GM12801 (cell line): ENCODE results near the gene ARG2.

Experiments used
- TF ChIP-seq, protein P1 (sequence below): IDR thresholded peaks from one replicate; pipeline ENCODE4 v1.5.1; 2011; ENCODE audit warnings: control low read depth; ENCODE audit not compliant: insufficient read length; ENCODE audit errors: extremely low read depth

ARG2 gene

GRCh38 chr14:67666750-67667449 lies 47.2 kb downstream of the ARG2 start:
- TF ChIP-seq, protein P1, sequence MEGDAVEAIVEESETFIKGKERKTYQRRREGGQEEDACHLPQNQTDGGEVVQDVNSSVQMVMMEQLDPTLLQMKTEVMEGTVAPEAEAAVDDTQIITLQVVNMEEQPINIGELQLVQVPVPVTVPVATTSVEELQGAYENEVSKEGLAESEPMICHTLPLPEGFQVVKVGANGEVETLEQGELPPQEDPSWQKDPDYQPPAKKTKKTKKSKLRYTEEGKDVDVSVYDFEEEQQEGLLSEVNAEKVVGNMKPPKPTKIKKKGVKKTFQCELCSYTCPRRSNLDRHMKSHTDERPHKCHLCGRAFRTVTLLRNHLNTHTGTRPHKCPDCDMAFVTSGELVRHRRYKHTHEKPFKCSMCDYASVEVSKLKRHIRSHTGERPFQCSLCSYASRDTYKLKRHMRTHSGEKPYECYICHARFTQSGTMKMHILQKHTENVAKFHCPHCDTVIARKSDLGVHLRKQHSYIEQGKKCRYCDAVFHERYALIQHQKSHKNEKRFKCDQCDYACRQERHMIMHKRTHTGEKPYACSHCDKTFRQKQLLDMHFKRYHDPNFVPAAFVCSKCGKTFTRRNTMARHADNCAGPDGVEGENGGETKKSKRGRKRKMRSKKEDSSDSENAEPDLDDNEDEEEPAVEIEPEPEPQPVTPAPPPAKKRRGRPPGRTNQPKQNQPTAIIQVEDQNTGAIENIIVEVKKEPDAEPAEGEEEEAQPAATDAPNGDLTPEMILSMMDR: no peak

GRCh38 chr14:67668559-67668958 lies 48.8 kb downstream of the ARG2 start:
- TF ChIP-seq, protein P1: no peak

DNA sequence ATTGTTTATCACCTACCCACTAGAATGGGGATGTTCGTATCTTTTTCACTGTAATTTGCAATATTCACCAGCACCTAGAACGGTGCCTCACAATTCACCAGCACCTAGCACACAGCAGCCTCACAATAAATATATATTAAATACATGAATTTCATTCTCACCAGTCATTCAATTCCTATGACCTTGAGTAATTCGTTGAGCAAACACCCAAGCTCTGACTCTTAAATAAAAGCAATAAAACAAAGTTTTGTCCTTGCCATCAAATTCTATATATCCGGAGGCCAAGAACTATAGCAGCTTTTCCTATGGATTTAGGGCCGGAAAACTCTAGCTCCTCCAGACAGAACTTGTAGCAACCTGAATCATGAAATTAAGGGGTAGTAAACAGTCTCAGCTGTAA lies 53.7 kb downstream of the ARG2 start:
- TF ChIP-seq, protein P1: no peak

DNA sequence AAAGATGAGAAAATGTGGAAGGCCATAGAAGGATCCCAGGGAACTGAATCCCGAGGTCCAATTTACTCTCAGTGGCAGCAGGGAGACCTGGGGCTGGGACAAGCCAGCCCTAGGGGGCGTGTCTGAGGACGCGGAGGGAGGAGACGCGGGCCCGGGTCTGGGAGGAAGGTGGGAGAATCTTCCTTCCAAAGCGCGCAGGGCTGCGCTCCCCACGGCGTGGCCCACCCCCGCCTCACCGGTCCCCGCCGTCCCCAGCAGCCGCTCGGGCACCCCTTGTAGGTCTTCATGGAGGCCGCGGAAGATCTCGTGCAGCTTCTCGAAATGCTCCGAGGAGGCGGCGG lies 54.4 kb downstream of the ARG2 start:
- TF ChIP-seq, protein P1: no peak

DNA sequence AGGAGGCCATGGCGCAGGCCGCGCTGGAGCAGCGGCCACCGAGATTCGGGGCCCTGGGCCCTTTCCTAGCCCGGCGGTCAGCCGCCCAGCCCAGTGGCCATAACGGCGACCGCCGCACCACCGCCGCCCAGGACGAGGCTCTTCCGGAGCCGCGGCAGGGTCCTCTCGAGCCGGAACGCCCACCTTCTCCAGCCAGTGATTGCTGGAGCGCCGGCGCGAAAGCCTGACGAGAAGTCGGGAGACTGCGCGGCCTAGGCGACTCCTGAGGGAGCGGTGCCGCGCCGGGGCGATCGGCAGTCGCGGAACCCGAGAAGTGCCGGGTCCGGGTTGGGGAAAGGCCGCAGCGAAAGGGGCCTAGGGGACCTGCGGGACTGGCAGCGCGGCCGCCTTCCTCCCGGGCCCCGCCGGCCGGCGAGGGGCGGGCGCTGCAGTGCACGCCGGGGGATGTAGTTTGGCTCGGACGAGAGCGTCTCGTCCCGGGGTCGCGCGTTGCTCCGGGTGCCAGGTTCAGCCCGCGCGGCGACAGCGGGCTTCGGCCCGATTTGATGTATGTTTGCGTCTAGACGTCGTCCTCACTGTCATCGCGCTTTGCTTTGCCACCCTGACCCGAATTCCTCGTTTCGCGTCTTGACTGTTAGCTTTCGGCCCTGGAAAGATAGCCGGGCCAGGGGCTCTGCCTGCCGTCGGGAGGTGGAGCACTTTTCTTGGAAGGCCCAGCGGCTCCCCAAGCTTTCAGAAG lies 54.9 kb downstream of the ARG2 start, which contains the start of gene VTI1B:
Gene VTI1B (minus strand): TSS at position 153 of the 739 bp plus-strand sequence. CDS start 143 bp downstream, at position 10.
- TF ChIP-seq, protein P1: no peak

DNA sequence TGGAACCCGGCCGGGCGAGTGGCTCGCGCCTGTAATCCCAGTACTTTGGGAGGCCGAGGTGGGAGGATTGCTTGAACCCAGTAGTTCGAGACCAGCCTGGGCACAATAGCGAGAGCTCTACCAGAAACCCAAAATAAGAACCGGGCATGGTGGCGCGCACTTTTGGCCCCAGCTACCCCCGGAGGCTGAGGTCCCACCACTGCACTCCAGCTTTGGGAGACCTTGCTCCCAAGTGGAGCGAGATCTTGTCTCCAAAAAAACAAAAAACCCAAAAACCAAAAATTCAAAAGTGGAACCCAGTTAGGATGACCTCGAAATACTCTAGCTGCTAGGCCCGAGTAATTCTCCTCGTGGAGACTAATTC lies 55.5 kb downstream of the ARG2 start:
- TF ChIP-seq, protein P1: no peak

- TF ChIP-seq, protein P1: no peak
Measured at GRCh38 chr14:67679006-67679405, 59.3 kb downstream of the ARG2 start.
